ENCODE data around the gene APLP2.

Gene APLP2

GRCh38 chr11:130156108-130157022, 86.7 kb downstream of the APLP2 start:
- TF ChIP-seq CTCF (IDR thresholded peaks at IDR 0.05; ENCODE audit: extremely low read depth, missing control alignments), result no peak
- no peak for DNase-seq (ENCODE audit: low spot score)

GRCh38 chr11:130157101-130157500, 87.4 kb downstream of the APLP2 start:
- TF ChIP-seq CTCF (IDR thresholded peaks at IDR 0.05; ENCODE audit: extremely low read depth, missing control alignments), result no peak
- no peak for DNase-seq (ENCODE audit: low spot score)

GRCh38 chr11:130157840-130158239, 88.1 kb downstream of the APLP2 start:
- TF ChIP-seq CTCF (IDR thresholded peaks at IDR 0.05; ENCODE audit: extremely low read depth, missing control alignments), result no peak

GRCh38 chr11:130159139-130159538, 89.4 kb downstream of the APLP2 start:
- no peak for TF ChIP-seq CTCF (IDR thresholded peaks at IDR 0.05; ENCODE audit: extremely low read depth, missing control alignments)
- DNase-seq (ENCODE audit: low spot score), result no peak

More at GRCh38 chr11:130157840-130158239, 88.1 kb downstream of the APLP2 start:
- DNase-seq (ENCODE audit: low spot score), result no peak

GRCh38 chr11:130159657-130160497, 90.2 kb downstream of the APLP2 start, which contains the start of gene ST14:
ST14 (plus strand) TSS chr11:130159782; CDS start chr11:130159980, 198 bp downstream.
- peak; percentile 74 for DNase-seq (ENCODE audit: low spot score)

GRCh38 chr11:130160498-130161155, 90.9 kb downstream of the APLP2 start:
- no peak for DNase-seq (ENCODE audit: low spot score)
- no peak for TF ChIP-seq CTCF (IDR thresholded peaks at IDR 0.05; ENCODE audit: extremely low read depth, missing control alignments)

More at GRCh38 chr11:130159657-130160497, 90.2 kb downstream of the APLP2 start, which contains the start of gene ST14:
- TF ChIP-seq CTCF (IDR thresholded peaks at IDR 0.05; ENCODE audit: extremely low read depth, missing control alignments), result no peak
